Stomach (tissue), 9 donors: ENCODE results near the gene STOML1. TPM values are rescaled to one million over a fixed set of nuclear protein-coding genes. Genes with fewer than 3 reads are reported as not detected.
"Not testable (repeated sequence)": the region's sequence is repeated elsewhere in the genome, so short reads cannot be mapped to it uniquely, and the experiment has no call there.

Source experiments
- DNase-seq, 2 donors: peaks; one replicate each; pipeline versions ENCODE4 v3.0.0 to v3.0.0-alpha.2; 2013 to 2019
- H3K27ac ChIP-seq, 5 donors: fragments of 200-600 bp in 4 of 5; sonication (generic) in 4 of 5; one replicate each; pipeline ENCODE4 v1.5.1; 2013 to 2019; ENCODE audit warnings: mild to moderate bottlenecking in 1 of 5, moderate library complexity in 1 of 5
- H3K27me3 ChIP-seq, 3 donors: fragments of 200-600 bp; sonication (generic); one replicate each; pipeline ENCODE4 v1.5.1; 2017 to 2019; ENCODE audit warnings: mixed run types in 1 of 3
- H3K36me3 ChIP-seq, 4 donors: fragments of 200-600 bp; sonication (generic); 1 replicate in 3 of 4; 2 replicates in 1 of 4; pipeline ENCODE4 v1.5.1; 2016 to 2019
- H3K4me1 ChIP-seq, 4 donors: fragments of 200-600 bp; sonication (generic); one replicate each; pipeline ENCODE4 v1.5.1; 2016 to 2019
- H3K4me3 ChIP-seq, 4 donors: fragments of 200-600 bp; sonication (generic) in 3 of 4; one replicate each; pipeline ENCODE4 v1.5.1; 2016 to 2019; ENCODE audit warnings: mild to moderate bottlenecking in 1 of 4
- H3K9me3 ChIP-seq, 4 donors: fragments of 200-600 bp; sonication (generic); one replicate each; pipeline ENCODE4 v1.5.1; 2016 to 2019
- CTCF ChIP-seq, 7 experiments: fragments of 450-650 bp in 4 of 7; fragments of 200-600 bp in 3 of 7; sonication (generic) in 3 of 7; IDR thresholded peaks; one replicate each; pipeline ENCODE4 v1.5.1; 2016 to 2019; ENCODE audit warnings: antibody characterized with exemption in 7 of 7, control low read depth in 2 of 7, mild to moderate bottlenecking in 1 of 7
- EP300 ChIP-seq: sonication (generic); formaldehyde crosslinking; IDR thresholded peaks from one replicate; pipeline ENCODE4 v1.6.1; 2017; ENCODE audit warnings: antibody characterized with exemption
- POLR2A ChIP-seq, 4 donors: fragments of 450-650 bp; IDR thresholded peaks; one replicate each; pipeline ENCODE4 v1.6.1; 2016; ENCODE audit warnings: antibody characterized with exemption in 4 of 4, control low read depth in 2 of 4, mild to moderate bottlenecking in 1 of 4, moderate library complexity in 1 of 4
- POLR2AphosphoS5 ChIP-seq, 3 donors: sonication (generic); formaldehyde crosslinking; IDR thresholded peaks; one replicate each; pipeline ENCODE4 v1.6.1; 2016; ENCODE audit warnings: antibody characterized with exemption in 3 of 3
- WGBS, 5 donors: extraction: QIAGEN DNeasy Blood & Tissue Kit in 3 of 5; methylation state at CpG; one replicate each; pipeline versions ENCODE4 v1.1.5 to v1.1.7; 2013 to 2018; 5-methylcytosine and 5-hydroxymethylcytosine counted together
- intact Hi-C: fragments of 100-400 bp; cut with DNase I; formaldehyde crosslinking; loops from one replicate; pipeline ENCODE4 v1.15.1; 2023; ENCODE audit warnings: low total_unique reads
- polyA plus RNA-seq, 3 donors: library from polyadenylated mRNA; stranded (reverse); fragments of 200-250 nt; gene quantifications; one replicate each; pipeline ENCODE4 v1.2.3, GENCODE V29; 2013
- total RNA-seq, 5 donors: library from RNA; depleted of rRNA; stranded (reverse); fragments of >200 nt; gene quantifications; one replicate each; pipeline versions ENCODE4 v1.1.0 to v1.2.3, GENCODE V29; 2014 to 2016
- donor health status: healthy with polysubstance abuse.
- donor health status: Bipolar disorder and iron deficiency.
- donor health status: healthy.

The STOML1 gene
- total and polyA plus RNA-seq, 8 donors: 5.3 to 26.4 (median 9.8) TPM

- no peak overlapping the region for H3K4me3 ChIP-seq
- intact Hi-C loops: no loop called here
Observed at GRCh38 chr15:73979636-73980035, 12.5 kb downstream of the STOML1 start.

GRCh38 chr15:73978896-73979295 lies 13.2 kb downstream of the STOML1 start:
- intact Hi-C loops: no loop called here
- Histone ChIP-seq H3K4me1 (peaks cover 25 to 44% (median 33%) of the 10 kb centered on the region in 4 donors), H3K4me3 (no peak overlapping the region), H3K27ac (no peak overlapping the region), H3K27me3 (peaks cover 0 to 11% (median 0%) of the 10 kb centered on the region in 3 donors), H3K36me3 (no peaks in the 10 kb centered on the region), H3K9me3 (no peaks in the 10 kb centered on the region)
- TF ChIP-seq POLR2AphosphoS5 (IDR thresholded peaks at IDR 0.05) (no peak), CTCF (IDR thresholded peaks at IDR 0.05) (no peak), EP300 (no peak), POLR2A (IDR thresholded peaks at IDR 0.05) (no peak)
- no peak for DNase-seq
- 88 to 97% (median 92%) methylated on average over 3 of the region's 3 CpGs for WGBS, 5 donors

More at GRCh38 chr15:73979636-73980035, 12.5 kb downstream of the STOML1 start:
- no peak for TF ChIP-seq CTCF (IDR thresholded peaks at IDR 0.05)
- TF ChIP-seq POLR2A (IDR thresholded peaks at IDR 0.05): no peak
- TF ChIP-seq POLR2AphosphoS5 (IDR thresholded peaks at IDR 0.05): no peak
- no peak for TF ChIP-seq EP300
- H3K27ac ChIP-seq: no peak overlapping the region
- H3K27me3 ChIP-seq: peaks cover 0 to 10% (median 0%) of the 10 kb centered on the region in 3 donors
- DNase-seq: no peak
- 75 to 92% (median 79%) methylated on average over 1 of the region's 1 CpG for WGBS, 5 donors
- H3K9me3 ChIP-seq: no peaks in the 10 kb centered on the region
- H3K36me3 ChIP-seq: peaks cover 0 to 4% (median 0%) of the 10 kb centered on the region in 4 donors
- peaks cover 32 to 52% (median 40%) of the 10 kb centered on the region in 4 donors for H3K4me1 ChIP-seq

GRCh38 chr15:73975440-73976125 lies 16.5 kb downstream of the STOML1 start:
- H3K4me3 ChIP-seq, H3K36me3 ChIP-seq, H3K9me3 ChIP-seq, intact Hi-C loops, H3K27ac ChIP-seq: not testable (repeated sequence)
- 31 to 43% (median 39%) methylated on average over 18 of the region's 18 CpGs for WGBS, 5 donors
- Histone ChIP-seq H3K4me1 (peaks cover 4 to 24% (median 15%) of the 10 kb centered on the region in 4 donors), H3K27me3 (peaks cover 0 to 11% (median 0%) of the 10 kb centered on the region in 3 donors)
- peak in 1 of 2 donors; percentile 27 for DNase-seq

- H3K9me3 ChIP-seq, intact Hi-C loops, H3K36me3 ChIP-seq, H3K27ac ChIP-seq: not testable (repeated sequence)
- WGBS, 5 donors: 87 to 93% (median 91%) methylated on average over 33 to 39 of the region's 39 CpGs; no CpG with 5 or more reads in 1 of the 5 donors
- peaks cover 4 to 24% (median 15%) of the 10 kb centered on the region in 4 donors for H3K4me1 ChIP-seq
- peak in 1 of 2 donors; percentile 17 for DNase-seq
- peaks cover 0 to 11% (median 0%) of the 10 kb centered on the region in 3 donors for H3K27me3 ChIP-seq
- H3K4me3 ChIP-seq: peak overlapping the region in 1 of 4 donors; percentile 6
Observed at GRCh38 chr15:73973683-73974200, 18.4 kb downstream of the STOML1 start.

- Histone ChIP-seq H3K27me3 (peaks cover 0 to 11% (median 0%) of the 10 kb centered on the region in 3 donors), H3K4me1 (peaks cover 4 to 24% (median 15%) of the 10 kb centered on the region in 4 donors)
- TF ChIP-seq POLR2AphosphoS5 (IDR thresholded peaks at IDR 0.05) (peak in 1 of 3 donors; percentile 44), EP300 (no peak), POLR2A (IDR thresholded peaks at IDR 0.05) (no peak), CTCF (IDR thresholded peaks at IDR 0.05) (peak in 5 of 7 experiments; percentile 74 to 89 (median 84))
Observed at GRCh38 chr15:73972984-73973682, 19.0 kb downstream of the STOML1 start.

More at GRCh38 chr15:73972984-73973682, 19.0 kb downstream of the STOML1 start:
- Histone ChIP-seq H3K27ac (peak overlapping the region in 1 of 5 donors; percentile 29), H3K9me3 (no peaks in the 10 kb centered on the region), H3K36me3 (no peaks in the 10 kb centered on the region), H3K4me3 (peak overlapping the region in 3 of 4 donors; percentile 2 to 25 (median 6))
- peak; percentile 89 to 95 for DNase-seq
- intact Hi-C loops: no loop called here
- 0 to 30% (median 29%) methylated on average over 16 to 26 of the region's 26 CpGs for WGBS, 5 donors
